HG03558 (cell line): Measurements from ENCODE around the gene VPS16.
"Not testable (repeated sequence)": the region's sequence is repeated elsewhere in the genome, so short reads cannot be mapped to it uniquely, and the experiment has no call there.

ENCODE experiments used
- ATAC-seq: cut with Tn5 transposase; IDR thresholded peaks from one replicate; pipeline ENCODE4 v1.9.1; 2021; ENCODE audit warnings: moderate number of reproducible peaks; ENCODE audit not compliant: unreplicated experiment; ENCODE audit errors: extremely low read depth

VPS16 gene

DNA sequence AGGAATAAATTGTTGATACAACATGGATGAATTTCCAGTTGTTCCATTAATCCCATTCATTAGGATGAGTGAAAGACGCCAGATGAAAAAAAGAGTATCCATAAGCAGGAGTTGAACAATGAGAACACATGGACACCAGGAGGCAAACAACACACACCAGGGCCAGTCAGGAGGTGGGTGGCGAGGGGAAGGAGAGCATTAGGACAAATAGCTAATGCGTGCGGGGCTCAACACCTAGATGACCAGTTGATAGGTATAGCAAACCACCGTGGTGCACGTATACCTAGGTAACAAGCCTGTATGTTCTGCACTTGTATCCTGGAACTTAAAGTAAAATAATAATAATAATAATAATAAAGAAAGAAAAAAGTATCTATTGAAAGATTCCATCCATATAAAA lies 11.2 kb upstream of the VPS16 start:
- no peak for ATAC-seq

DNA sequence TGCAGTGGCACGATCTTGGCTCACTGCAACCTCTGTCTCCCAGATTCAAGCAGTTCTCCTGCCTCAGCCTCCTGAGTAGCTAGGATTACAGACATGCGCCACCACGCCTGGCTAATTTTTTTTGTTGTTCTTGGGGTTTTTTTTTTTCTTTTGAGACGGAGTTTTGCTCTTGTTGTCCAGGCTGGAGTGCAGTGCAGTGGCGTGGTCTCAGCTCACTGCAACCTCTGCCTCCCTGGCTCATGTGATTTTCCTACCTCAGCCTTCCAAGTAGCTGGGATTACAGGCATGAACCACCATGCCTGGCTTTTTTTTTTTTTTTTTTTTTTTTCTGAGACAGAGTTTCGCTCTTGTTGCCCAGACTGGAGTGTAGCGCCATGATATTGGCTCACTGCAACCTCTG lies 9.3 kb upstream of the VPS16 start:
- ATAC-seq, result not testable (repeated sequence)

DNA sequence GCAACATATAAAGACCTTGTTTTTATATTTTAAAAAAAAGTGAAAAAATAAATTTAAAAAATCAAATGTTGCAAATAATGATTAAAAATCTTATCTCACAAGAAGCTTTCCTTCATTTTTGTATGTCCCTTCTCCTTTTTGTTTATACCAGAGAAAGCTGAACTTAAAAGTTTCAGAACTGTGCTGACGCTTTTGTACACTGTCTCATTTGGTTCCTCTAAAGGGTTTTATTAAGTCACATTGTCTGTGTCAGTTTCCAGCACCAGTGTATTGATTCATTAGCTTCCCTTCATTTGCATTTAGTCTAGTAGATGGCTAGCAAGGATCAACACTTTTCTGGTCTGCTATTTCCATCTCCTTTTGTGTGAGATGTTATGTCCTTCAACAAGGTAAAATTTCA lies 6.8 kb upstream of the VPS16 start:
- ATAC-seq, result no peak

DNA sequence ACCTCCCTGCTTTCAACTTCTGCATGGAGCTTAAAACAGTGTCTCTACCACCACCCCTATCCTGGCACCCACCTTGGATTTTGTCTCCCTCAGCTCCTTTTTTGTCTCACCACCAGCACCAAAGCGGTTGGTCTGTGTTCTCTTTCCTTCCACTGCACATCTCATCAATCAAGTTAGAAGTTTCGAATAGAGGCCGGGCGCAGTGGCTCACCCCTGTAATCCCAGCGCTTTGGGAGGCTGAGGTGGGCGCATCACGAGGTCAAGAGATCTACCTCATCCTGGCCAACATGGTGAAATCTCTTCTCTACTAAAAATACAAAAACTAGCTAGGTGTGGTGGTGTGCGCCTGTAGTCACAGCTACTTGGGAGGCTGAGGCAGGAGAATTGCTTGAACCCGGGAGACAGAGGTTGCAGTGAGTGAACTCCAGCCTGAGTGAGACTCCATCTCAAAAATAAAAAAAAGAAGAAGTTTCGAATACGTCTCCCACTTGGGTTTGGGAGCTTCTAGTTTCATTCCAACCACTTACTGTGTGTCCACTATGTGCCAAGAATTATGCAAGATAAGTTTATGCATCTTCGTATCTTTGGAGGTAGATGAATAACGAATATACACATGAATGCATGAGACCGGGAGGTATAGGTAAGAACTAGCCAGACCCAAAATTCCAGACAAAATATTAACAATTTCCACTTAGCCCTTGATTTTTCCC lies 6.0 kb upstream of the VPS16 start:
- ATAC-seq, result no peak

DNA sequence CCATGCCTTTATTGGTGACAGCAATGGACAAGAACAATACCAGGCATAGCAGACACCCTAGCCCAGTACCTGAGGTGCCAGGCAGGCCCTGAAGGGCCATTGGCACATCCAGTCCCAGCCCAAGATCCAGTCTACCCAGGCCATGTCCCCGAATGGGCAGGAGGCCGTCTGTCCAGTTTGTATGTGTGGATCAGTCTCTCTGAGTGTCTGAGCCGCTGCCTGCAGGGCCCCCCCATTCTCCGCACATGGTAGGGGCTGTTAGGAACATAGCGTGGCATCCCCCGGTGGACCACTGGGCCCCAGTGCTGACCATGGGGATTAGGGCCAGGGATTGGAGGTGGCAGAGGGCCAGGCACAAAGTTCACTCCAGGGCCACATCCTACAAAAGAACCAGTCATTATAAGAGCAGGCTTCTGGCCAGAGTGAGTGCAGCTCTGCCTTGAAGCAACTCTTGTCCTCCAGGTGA lies 5.2 kb upstream of the VPS16 start:
- no peak for ATAC-seq

DNA sequence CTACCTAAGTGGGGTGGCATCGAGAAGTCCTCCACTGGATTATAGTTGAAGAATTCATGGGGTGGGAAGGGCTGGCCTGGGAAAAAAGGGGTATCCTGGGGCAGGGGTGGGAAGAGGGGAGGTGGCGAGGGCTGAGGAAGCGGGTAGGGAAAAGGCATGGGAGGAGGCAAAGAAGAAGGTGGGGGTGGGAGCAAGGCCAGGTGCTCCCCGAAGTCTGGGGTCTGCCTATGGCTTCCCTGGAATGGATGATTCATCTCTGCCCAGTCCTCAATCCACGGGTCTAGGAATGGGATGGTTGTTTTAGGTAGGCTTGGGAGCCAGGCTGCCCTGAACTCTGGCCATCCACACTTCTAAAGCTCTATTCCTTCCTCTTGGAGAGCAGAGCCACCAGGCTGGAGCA lies 4.5 kb upstream of the VPS16 start:
- no peak for ATAC-seq

DNA sequence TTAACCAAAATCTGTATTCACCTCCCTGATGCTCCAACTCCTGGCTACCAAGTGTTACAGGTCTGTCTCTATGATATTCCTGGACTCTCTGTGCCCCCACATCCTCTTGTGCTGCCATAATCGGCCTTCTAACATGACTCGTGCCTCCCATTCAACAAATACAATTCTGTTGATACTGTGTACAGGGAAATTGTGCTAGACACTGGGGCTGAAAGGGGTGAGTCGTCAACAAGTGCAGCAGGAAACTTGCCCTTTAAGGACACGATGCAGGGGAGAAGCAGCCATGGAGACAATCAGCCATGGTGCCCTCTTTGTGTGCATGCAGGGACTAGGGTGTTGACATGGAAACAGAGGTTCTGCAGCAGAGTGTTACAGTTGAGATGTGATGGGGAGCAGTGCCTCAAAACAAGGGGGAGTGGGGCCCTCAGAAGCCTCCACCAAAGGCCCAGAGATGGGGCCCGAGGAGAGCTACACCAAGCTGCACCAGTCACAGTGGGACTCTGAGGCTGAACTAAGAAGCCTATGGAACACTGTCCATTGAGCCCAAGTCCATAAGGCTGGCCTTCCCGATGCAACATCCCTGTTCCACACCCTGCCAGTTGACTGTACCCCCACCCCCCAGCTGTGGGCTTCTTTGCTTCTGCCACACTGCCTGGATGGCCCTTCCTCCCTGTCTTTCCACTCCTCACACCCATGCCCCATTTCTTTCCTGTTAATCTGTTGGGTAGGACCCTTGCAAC lies 3.2 kb upstream of the VPS16 start:
- ATAC-seq, result no peak

DNA sequence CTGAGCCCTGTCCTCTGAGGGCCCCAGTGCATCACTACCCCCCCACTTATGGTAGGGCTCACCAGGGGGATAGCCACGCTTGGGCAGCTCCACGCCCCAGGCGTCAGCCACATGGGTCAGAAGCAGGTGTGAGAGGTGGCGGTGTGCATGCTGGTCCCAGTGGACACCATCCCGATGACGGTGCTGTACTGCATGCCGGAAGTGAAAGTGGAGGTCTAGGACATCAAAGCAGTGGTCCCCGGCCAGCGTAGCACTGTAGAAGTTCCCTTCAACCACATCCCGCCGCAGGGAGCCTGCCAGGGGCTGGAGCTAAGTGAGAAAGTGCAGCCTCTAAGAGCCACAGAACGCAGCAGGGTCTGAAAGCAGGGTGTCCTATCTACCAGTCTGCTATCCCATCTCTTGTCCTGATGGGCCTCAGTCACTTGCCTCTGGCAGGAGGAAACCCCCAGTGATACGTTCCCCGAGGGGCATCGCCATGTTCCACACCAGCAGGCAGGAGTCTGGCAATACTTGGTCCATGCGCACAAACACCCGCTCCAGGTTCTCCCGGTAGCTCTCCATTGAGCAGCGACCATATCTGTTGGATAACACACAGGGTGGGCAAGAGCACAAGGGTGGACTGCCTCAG lies 2.3 kb upstream of the VPS16 start:
- ATAC-seq, result no peak

DNA sequence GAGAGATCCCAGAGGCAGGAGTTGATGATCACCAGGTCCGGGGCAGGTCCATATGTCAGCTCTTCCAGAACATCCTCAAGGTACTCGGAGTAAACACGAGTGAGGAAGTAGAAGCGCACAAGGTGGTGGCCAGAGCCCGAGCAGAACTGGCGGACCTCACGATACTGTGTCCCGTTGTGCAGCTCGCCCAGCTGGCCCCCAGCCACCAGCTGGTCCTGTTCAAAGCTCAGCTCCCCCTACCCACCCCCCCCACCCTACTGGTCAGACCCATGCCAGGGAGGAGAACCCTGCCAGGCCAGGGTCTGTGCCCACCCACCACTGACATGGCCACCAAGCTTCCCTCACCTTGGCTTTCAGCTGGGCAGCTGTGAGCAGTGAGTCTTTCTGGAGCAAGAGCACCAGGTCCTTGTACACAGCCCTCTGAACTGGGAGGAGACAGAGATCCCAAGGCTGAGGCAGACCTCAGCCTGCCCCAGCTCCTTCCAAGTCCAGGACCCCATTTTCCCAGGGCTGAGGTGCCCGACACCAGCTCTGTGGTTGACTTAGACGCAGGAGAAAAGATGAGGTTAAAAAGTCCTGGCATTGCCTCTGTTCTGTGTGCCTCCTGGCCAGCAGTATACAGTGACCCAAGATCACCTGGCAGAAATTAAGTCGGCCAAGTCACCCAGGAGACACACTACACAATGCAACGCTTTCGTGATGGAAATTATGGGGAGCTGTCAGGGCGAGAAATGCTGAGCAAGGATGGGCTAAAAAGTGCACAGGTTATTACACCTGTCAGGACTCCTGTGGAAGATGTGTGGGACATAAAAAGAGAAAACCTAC lies 1.5 kb upstream of the VPS16 start:
- no peak for ATAC-seq

DNA sequence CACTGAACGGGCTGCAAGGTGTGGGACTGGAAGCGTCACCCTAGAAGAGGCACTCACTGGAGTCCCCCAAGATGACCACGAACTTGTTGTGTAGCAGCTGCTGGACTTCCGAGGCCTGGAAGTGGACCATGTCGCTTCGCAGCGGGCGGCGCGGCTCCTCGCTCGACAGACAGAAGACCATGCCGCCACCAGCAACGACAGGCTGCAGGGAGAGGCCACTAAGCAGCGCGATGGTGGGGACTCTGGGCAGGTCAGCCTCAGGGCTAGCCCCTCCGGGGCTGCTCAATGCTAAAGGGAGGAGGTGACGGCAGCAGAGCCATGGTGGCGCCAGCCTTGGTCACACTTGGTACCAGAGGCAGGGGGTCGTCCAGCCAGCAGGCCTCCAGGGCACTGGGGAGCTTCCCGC lies 810 bp upstream of the VPS16 start:
- ATAC-seq, result no peak

DNA sequence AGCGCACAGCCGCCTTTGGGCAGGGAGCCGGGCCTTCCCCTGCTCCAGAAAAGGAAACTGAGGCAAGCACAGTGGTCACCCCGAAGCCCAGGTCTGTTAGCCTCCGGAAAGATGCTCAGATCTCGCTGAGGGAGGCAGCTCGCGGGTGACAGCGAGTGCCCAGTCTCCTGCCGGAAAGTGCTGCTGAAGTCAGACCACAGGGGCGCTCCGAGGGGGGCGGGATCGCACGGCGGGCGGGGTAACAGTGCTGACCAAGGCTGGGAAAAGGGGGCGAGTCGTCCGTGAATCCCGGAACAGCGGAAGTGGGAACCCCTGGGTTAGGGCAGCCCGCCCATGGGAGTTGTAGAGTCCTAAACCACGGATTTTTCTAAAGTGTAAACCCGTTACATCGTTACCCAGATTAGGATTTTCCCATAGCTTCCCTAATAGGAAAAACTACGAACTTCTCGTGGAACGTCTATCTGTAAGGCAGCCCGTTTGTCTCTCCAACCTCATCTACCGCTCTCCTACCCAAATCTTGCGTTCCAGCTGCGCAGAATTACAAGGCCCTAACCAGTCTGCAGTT lies 504 bp downstream of the VPS16 start:
- no peak for ATAC-seq

DNA sequence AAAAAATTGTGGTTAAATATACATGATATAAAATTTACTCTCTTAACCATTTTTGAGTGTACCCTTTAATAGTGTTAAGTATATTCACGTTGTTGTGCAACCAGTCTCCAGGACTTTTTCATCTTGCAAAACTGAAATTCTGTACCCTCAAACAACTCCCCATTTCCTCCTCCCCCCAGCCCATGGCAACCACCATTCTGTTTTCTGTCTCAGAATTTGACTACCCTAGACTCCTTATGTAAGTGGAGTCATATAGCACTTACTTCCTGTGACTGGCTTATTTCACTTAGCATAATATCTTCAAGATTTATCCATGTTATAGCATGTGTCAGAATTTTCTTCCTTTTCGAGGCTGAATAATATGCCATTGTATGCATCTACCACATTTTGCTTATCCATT lies 5.1 kb downstream of the VPS16 start:
- no peak for ATAC-seq

DNA sequence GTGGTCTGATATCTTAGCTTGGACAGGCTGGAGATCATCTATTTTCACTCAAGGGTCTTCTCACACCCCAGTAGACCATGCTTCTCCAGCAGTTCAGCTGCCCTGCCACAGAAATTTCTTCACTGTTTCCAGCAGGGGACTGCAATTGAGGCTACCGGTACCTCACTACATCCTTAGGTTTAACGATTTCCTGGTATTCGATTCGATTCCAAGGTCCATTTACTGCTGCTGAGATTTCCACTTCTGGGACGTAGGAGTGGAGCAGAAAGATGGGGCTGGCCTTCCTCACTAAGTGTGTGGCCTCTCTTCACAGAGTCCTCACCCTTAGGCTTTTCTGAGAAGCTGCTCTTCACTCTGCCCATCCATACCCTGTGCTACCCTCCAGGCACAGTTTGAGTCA lies 6.2 kb downstream of the VPS16 start:
- ATAC-seq, result no peak

DNA sequence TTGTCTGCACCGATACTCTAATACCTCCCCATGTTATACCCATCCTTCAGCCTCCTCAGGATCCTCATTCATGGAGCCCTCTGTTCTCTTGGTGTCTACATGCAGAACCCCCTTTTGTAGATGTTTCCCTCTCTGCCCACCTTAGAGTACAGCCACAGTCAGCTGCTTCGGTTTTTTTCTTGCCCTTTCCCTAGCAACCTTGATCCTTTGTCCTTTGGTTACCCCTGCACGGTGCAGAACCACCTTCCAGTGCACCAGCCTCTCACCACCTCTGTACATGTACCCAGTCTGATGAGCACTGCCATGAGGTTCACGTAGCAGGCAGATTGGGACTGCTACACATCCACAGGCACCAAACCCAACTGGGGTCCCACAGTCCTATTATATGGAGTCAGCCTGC lies 7.3 kb downstream of the VPS16 start:
- no peak for ATAC-seq

DNA sequence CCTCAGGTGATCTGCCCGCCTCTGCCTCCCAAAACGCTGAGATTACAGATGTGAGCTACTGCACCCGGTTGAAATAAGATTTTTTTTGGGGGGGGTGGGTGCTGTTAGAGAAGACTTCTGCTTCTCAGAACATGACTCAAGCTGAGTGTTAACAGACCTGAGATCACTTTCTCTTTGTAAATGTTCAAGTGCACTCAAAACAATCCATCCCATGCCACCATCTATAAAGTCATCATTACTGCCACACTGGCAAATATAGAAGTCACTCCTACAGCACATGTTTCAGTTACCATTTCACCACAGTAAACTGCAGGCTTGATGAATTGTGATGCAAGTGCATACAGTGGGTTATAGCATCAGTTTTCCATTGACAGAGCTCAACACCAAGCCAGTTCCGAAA lies 9.0 kb downstream of the VPS16 start:
- ATAC-seq, result no peak

DNA sequence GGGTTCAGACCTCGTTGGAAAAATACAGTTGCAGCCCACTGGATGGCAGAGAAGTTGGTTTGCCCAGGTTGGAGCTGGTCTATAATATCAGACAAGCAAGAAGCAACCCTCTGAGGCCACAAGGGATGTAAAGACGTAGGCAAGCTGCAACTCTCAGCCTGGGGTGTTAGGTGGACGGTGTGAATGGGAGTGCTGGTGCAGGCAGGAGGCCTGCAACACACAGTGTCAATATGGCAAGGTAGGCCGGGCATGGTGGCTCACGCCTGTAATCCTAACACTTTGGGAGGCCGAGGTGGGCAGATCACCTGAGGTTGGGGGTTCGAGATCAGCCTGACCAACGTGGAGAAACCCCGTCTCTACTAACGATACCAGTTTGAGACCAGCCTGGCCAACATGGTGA lies 10.5 kb downstream of the VPS16 start:
- no peak for ATAC-seq

DNA sequence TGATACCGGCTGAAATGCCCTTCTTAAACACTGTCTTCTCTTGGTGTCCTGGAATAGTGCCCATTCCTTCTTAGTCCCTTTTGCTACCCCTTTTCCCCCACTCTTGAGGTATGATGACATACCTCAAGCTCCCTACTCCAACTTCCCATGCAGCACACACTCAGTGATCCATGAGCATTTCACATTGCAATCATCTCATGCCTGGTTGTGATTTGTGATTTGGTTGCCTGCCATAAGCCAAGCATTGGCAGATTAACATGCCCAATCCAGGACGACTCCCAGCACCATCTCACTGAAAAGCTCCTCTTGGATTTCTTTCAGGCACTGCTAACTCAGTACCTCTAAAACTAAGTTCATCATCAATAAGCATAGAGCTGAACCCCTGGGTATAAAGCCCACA lies 18.0 kb downstream of the VPS16 start:
- no peak for ATAC-seq

DNA sequence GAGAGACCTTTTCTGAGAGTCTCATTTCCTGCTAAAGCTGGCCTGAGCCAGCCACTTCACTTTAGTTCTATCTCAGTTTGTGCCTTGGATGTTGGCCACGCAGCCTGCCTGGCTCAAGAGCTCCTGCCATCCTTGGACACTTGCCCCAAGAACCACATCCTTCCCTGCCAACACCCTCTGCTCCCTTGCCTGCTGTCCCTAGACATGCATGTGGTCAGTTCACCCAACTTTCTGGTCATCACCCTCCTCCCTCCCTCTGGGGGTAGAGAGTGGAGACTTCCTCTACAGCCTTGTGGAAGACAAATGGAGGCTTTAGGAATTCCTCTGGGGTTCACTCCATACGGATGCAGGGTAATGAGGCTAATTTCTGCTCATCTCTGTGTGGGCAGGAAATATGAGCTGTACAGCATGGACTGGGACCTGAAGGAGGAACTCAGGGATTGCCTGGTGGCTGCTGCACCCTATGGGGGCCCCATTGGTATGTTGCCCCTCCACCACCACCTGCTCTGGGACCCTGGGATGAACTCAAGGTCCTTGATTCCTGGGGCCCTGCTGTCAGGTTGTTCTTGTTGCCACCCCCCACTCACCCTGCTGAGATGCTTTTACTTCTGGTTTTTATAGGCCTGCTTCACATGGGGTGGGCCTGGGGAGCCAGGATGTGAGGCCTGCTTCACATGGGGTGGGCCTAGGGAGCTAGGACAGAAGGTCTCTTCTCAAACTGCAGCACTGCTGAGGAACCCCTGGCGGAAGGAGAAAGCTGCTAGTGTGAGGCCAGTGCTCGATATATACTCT lies 19.0 kb downstream of the VPS16 start:
- ATAC-seq, result no peak

DNA sequence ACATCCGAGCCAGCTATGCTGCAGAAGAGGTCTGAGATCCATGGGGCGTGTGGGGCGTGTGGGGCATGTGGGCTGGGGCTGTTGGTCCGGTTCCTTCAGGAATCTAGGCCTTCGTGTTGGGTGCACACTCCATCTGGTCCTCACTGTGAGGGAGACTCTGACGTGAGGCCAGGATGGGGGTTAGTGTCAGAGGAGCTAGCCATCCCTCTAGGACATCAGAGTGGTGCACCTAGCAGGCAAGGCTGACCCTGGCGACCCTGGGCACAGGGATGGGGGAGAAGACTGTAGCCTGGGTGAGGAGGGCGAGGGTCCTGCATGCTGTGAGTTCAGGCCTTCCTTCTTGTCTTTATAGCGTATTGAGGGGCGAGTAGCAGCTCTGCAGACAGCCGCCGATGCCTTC lies 24.1 kb downstream of the VPS16 start:
- ATAC-seq, result no peak

DNA sequence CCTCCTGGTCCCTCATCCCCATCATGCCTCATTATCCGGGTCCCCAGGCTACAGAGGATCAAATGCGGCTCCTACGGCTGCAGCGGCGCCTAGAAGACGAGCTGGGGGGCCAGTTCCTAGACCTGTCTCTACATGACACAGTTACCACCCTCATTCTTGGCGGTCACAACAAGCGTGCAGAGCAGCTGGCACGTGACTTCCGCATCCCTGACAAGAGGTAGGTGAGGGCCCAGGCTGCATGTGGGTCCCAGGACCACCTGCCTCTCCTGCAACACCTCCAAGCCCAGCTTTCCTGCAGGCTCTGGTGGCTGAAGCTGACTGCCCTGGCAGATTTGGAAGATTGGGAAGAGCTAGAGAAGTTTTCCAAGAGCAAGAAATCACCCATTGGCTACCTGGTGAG lies 24.6 kb downstream of the VPS16 start:
- ATAC-seq, result no peak
